NCI-H446 (cell line): ENCODE results near the gene UPF1.

ENCODE experiments used
- DNase-seq, 2 experiments: peaks; one replicate each; lab custom pipeline; 2025; lab: John Stamatoyannopoulos, UW

The UPF1 gene

GRCh38 chr19:18857223-18857622, 25.5 kb downstream of the UPF1 start:
- DNase-seq, result no peak

- DNase-seq, result no peak
Measured at GRCh38 chr19:18858906-18859646, 27.3 kb downstream of the UPF1 start.

GRCh38 chr19:18859676-18860301, 28.0 kb downstream of the UPF1 start:
- DNase-seq, result no peak

GRCh38 chr19:18860302-18860700, 28.5 kb downstream of the UPF1 start:
- no peak for DNase-seq

- DNase-seq, result no peak
Measured at GRCh38 chr19:18860725-18861124, 29.0 kb downstream of the UPF1 start.

GRCh38 chr19:18861235-18861634, 29.5 kb downstream of the UPF1 start:
- DNase-seq, result no peak

- no peak for DNase-seq
Measured at GRCh38 chr19:18861917-18862316, 30.2 kb downstream of the UPF1 start.

GRCh38 chr19:18862976-18863842, 31.4 kb downstream of the UPF1 start:
- no peak for DNase-seq

- no peak for DNase-seq
Measured at GRCh38 chr19:18863843-18864362, 32.1 kb downstream of the UPF1 start.

- no peak for DNase-seq
Measured at GRCh38 chr19:18865106-18865972, 33.6 kb downstream of the UPF1 start.

GRCh38 chr19:18865973-18866799, 34.4 kb downstream of the UPF1 start:
- peak in 1 of 2 experiments; percentile 20 for DNase-seq

- no peak for DNase-seq
Measured at GRCh38 chr19:18866800-18867123, 35.0 kb downstream of the UPF1 start.

GRCh38 chr19:18867199-18867598, 35.4 kb downstream of the UPF1 start:
- DNase-seq, result no peak

- DNase-seq, result no peak
Measured at GRCh38 chr19:18867751-18868150, 36.0 kb downstream of the UPF1 start.

GRCh38 chr19:18868380-18869022, 36.7 kb downstream of the UPF1 start:
- DNase-seq, result no peak

- DNase-seq, result no peak
Measured at GRCh38 chr19:18869023-18869618, 37.4 kb downstream of the UPF1 start.

GRCh38 chr19:18869781-18870530, 38.2 kb downstream of the UPF1 start:
- no peak for DNase-seq

- DNase-seq, result no peak
Measured at GRCh38 chr19:18870531-18871172, 38.9 kb downstream of the UPF1 start.

GRCh38 chr19:18871543-18871942, 39.8 kb downstream of the UPF1 start:
- DNase-seq, result no peak
